Measurements from ENCODE around the gene SRC.

Gene SRC

DNA sequence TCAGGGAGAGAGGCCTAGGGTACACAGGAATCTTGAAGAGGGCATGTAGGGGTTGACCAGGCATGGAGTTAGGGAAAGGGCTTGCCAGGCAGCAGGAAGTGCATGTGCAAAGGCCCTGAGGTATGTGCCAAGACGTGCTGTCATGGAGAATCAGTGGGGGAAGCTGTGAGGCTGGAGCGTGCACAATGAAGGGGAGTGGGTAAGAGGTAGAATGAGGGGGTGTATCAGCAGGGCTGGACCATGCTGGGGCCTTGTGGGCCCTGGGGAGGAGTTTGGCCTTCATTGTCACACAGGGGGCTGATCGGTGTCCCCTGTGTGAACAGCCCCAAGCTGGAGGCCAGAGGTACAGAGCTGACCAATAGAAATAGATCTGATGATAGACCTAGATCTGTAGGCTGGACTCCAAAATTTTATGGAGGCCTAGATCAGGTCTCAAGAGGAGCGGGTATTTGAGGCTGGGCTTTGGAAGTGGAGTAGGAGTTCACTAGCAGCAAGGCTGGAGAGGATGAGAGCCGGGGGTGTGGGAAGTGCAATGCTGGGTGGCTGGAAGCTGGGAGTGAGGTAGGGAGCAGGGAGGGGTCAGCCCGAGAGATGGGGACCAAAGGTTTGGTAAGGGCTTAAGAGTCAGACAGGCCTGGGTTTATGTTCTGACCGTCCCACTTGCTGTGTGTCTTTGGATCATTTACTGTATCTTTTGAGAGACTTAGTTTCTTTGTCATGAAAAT, 3.0 kb downstream of the SRC start:
- TF ChIP-seq, protein P1, sequence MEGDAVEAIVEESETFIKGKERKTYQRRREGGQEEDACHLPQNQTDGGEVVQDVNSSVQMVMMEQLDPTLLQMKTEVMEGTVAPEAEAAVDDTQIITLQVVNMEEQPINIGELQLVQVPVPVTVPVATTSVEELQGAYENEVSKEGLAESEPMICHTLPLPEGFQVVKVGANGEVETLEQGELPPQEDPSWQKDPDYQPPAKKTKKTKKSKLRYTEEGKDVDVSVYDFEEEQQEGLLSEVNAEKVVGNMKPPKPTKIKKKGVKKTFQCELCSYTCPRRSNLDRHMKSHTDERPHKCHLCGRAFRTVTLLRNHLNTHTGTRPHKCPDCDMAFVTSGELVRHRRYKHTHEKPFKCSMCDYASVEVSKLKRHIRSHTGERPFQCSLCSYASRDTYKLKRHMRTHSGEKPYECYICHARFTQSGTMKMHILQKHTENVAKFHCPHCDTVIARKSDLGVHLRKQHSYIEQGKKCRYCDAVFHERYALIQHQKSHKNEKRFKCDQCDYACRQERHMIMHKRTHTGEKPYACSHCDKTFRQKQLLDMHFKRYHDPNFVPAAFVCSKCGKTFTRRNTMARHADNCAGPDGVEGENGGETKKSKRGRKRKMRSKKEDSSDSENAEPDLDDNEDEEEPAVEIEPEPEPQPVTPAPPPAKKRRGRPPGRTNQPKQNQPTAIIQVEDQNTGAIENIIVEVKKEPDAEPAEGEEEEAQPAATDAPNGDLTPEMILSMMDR (IDR thresholded peaks at IDR 0.05; ENCODE audit: low read depth, low read length, missing control alignments): no peak
- Histone ChIP-seq H3K36me3 (replicated peaks) (peaks cover 4% of the 10 kb centered on the region), H3K4me3 (ENCODE audit: low read depth, low read length) (no peak overlapping the region), H3K27me3 (replicated peaks) (no peaks in the 10 kb centered on the region), H3K27ac (no peak overlapping the region)
- DNase-seq: no peak
- in situ Hi-C loops (cut with HindIII; ENCODE audit: low pct_ligation_motif_present, low sequenced_read_pairs): no loop called here

DNA sequence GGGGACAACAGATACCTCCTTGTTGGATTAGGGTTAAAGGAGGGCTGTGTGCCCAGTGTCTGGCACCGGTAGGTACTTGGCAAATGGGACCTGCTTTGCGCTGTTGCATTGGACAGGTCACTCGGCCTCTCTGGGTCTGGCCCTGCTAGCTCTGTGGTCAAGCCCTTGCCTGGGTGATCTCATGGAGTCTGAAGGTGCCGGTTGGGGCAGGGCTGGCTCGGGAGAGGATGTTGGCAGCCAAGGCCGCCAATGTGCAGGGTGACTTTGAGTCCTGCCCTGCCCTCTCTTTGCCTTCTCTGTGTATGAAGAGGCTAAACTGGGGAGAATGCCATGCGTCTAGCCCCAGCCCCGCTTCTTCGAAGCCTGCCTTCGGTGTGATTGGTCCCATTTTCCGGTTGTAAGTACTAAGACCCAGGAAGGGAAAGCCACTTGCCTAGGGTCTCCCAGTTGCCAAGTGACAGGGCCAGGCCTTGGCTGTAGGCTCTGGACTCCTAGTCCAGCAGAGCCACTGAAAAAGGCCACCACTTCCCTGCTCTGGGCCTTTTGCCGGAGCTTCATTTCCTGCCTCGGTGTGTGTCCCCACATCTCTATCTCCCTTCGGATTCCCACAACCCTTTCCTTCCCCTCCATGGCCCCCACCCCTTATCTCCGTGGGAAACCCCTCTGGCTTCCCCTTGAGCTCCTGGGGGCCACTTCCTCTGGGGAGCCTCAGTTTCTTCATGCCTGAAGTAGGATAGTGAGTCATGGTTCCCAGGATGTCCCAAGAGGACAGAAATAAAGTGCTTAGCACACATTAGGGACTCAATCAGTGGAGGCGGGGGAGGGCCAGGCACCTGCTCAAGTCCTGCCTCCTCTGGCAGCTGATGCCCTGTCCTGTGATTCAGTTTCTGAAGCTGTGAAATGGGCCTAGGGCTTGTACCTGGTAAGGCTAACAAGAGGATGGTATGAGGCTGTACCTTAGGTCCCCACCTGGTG, 3.9 kb downstream of the SRC start:
- TF ChIP-seq, protein P1 (IDR thresholded peaks at IDR 0.05; ENCODE audit: low read depth, low read length, missing control alignments): no peak
- Histone ChIP-seq H3K27me3 (replicated peaks) (no peaks in the 10 kb centered on the region), H3K36me3 (replicated peaks) (peaks cover 4% of the 10 kb centered on the region), H3K4me3 (ENCODE audit: low read depth, low read length) (no peak overlapping the region), H3K27ac (no peak overlapping the region)
- in situ Hi-C loops (cut with HindIII; ENCODE audit: low pct_ligation_motif_present, low sequenced_read_pairs): no loop called here
- no peak for DNase-seq

DNA sequence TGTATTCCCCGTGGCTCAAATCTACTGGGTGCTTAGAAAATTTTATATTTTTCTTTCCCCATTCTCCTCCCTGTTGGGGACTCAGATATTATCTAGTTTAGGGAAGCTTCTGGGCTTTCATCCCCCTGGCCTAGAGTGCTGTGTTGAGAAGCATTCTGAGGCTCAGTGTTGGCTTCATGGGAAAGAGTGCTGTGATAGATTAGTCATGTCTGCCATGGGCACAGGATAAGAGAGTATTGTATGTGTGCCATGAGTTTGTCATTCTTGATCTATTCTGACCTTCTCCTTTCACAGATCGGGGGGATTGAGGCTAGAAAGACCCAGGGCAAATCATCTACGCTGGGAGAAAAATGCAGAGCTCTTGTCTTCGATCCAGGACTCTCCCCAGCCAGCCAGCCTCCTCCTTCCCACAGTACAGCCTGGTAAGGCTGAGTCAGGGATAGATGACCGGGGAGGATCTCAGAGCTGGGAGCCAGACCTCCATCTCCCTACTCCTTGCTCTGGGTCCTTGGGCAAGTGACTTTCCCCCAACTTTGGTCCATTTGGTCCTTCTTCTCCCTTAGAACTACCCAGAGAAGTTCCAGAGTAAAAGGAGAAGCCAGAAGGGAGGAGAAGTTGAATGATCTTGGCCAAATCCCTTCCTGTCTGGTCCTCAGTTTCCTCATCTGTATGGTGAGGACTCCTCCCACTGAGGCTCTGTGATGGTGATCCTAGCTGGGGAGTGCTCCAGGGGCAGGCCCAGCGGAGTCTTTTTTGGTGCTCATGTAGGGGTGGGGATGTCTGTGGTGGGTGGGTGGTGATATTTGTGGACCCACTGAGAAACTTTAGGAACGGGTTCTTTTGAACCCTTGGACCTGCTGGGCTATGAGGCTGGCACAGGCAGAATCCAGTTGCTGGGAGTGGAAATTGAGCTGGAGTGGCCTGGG, 5.0 kb downstream of the SRC start:
- H3K27ac ChIP-seq: no peak overlapping the region
- in situ Hi-C loops (cut with HindIII; ENCODE audit: low pct_ligation_motif_present, low sequenced_read_pairs): no loop called here
- DNase-seq: no peak
- H3K27me3 ChIP-seq (replicated peaks): no peaks in the 10 kb centered on the region
- TF ChIP-seq, protein P1 (IDR thresholded peaks at IDR 0.05; ENCODE audit: low read depth, low read length, missing control alignments): no peak
- no peak overlapping the region for H3K4me3 ChIP-seq (ENCODE audit: low read depth, low read length)
- H3K36me3 ChIP-seq (replicated peaks): peaks cover 4% of the 10 kb centered on the region

DNA sequence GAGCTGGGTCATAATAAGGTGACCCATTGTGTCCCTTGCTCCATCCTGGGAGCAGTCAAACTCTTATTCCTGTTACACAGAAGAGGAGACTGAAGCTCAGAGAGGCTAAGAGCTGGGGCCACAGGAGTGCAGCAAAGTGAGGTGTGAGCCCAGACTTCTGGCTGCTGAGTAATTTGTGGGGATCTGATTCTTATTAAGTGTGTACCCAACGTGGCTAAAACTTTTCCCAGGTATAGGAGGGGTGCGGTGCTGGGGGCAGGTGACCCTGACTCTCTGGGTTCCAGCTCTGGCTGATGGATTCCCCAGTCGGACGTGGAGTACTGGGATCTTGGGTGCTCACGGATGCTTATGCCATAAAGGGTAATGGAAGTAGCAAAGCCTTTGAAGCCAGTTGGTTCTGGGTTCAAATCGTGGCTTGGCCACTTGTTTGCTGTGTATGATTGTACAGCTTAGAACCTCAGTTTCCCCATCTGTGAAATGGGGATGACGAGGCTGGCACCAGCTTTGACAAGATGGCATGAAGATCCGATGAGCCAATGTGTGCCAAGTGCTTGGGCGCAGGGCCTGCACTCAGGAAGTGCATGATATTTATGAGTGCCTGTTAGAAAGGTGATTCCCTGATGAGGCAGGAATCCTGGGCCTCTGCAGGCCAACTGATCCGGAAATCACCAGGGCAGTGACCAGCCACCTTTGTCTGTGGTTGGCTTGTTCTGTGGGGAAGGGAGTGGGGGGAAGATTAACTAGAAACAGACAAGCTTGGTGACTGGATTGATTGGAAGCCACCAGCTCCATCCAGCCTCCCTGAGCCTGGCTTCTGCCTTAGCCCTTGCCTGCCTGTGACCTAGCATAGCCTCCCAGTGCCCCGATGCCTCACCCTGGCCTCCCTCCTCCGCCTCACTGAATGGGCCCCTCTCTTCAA, 6.0 kb downstream of the SRC start:
- no peak for DNase-seq
- Histone ChIP-seq H3K4me3 (ENCODE audit: low read depth, low read length) (no peak overlapping the region), H3K27me3 (replicated peaks) (no peaks in the 10 kb centered on the region), H3K36me3 (replicated peaks) (peaks cover 4% of the 10 kb centered on the region), H3K27ac (no peak overlapping the region)
- in situ Hi-C loops (cut with HindIII; ENCODE audit: low pct_ligation_motif_present, low sequenced_read_pairs): no loop called here
- TF ChIP-seq, protein P1 (IDR thresholded peaks at IDR 0.05; ENCODE audit: low read depth, low read length, missing control alignments): no peak

DNA sequence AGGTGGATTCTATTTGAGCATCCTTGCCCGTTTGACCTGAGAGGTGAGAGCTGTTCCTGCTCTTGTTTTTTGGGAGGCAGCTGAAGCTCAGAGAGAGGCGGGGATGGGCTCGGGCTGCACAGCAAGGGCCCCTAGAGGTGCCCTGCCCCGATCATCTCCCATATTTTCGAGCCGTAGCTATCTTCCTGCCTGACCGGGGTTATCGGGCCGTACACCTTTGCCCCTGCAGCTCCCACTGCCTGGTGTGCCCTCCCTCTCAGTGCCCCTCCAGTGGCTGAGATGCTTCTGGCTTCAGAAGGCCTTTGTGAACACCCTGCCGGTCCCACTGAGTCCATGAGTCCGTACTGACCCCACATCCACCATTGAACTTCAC, 6.7 kb downstream of the SRC start:
- Histone ChIP-seq H3K27ac (no peak overlapping the region), H3K27me3 (replicated peaks) (no peaks in the 10 kb centered on the region), H3K4me3 (ENCODE audit: low read depth, low read length) (no peak overlapping the region), H3K36me3 (replicated peaks) (peaks cover 4% of the 10 kb centered on the region)
- no peak for DNase-seq
- in situ Hi-C loops (cut with HindIII; ENCODE audit: low pct_ligation_motif_present, low sequenced_read_pairs): no loop called here
- TF ChIP-seq, protein P1 (IDR thresholded peaks at IDR 0.05; ENCODE audit: low read depth, low read length, missing control alignments): no peak

All from brain microvascular endothelial cell (primary cell).